Testis (tissue), 3 donors: Measurements from ENCODE around the gene TM9SF2. TPM values are rescaled to one million over a fixed set of nuclear protein-coding genes. Genes with fewer than 3 reads are reported as not detected.

Source experiments
- DNase-seq: peaks from one replicate; pipeline ENCODE4 v3.0.0-alpha.2; 2019
- H3K27ac ChIP-seq, 2 donors: fragments of 200-600 bp; sonication (generic); one replicate each; pipeline ENCODE4 v1.5.1; 2019
- H3K27me3 ChIP-seq: fragments of 200-600 bp; sonication (generic); one replicate; pipeline ENCODE4 v1.5.1; 2019
- H3K36me3 ChIP-seq: fragments of 200-600 bp; sonication (generic); one replicate; pipeline ENCODE4 v1.5.1; 2017; ENCODE audit warnings: low read depth; ENCODE audit errors: missing control alignments
- H3K4me1 ChIP-seq: fragments of 200-600 bp; sonication (generic); one replicate; pipeline ENCODE4 v1.5.1; 2019
- H3K4me3 ChIP-seq, 2 donors: fragments of 200-600 bp; sonication (generic); one replicate each; pipeline ENCODE4 v1.5.1; 2017 to 2019
- H3K9me3 ChIP-seq: fragments of 200-600 bp; sonication (generic); one replicate; pipeline ENCODE4 v1.5.1; 2017
- CTCF ChIP-seq, 3 experiments: fragments of 450-650 bp in 2 of 3; fragments of 200-600 bp in 1 of 3; sonication (generic) in 1 of 3; IDR thresholded peaks; one replicate each; pipeline ENCODE4 v1.5.1; 2016 to 2019; ENCODE audit warnings: antibody characterized with exemption in 3 of 3, mild to moderate bottlenecking in 2 of 3, moderate library complexity in 1 of 3
- POLR2A ChIP-seq: fragments of 450-650 bp; IDR thresholded peaks from one replicate; pipeline ENCODE4 v1.6.1; 2017; ENCODE audit warnings: antibody characterized with exemption, mild to moderate bottlenecking, moderate library complexity
- WGBS, 2 donors: methylation state at CpG; one replicate each; pipeline ENCODE4 v1.1.5; 2018; 5-methylcytosine and 5-hydroxymethylcytosine counted together
- intact Hi-C: fragments of 100-400 bp; cut with DNase I; formaldehyde crosslinking; loops from one replicate; pipeline ENCODE4 v1.15.1; 2023; ENCODE audit warnings: low total_unique reads
- polyA plus RNA-seq: library from polyadenylated mRNA; stranded (reverse); fragments of 350-450 nt; fragmentation: Illumina TruSeq; extraction: RNeasy Lipid Tissue Mini Kit (QIAGEN cat#74804); gene quantifications from one replicate; pipeline ENCODE4 v1.2.3, GENCODE V29; 2014; ENCODE audit warnings: low read depth, low replicate concordance; ENCODE audit not compliant: insufficient read depth
- total RNA-seq, 2 donors: library from RNA; depleted of rRNA; stranded (reverse); fragments of >200 nt; gene quantifications; one replicate each; pipeline ENCODE4 v1.2.3, GENCODE V29; 2016

The TM9SF2 gene
- total and polyA plus RNA-seq, 3 donors from 2014 or later = 106 to 136 (median 119) TPM

DNA sequence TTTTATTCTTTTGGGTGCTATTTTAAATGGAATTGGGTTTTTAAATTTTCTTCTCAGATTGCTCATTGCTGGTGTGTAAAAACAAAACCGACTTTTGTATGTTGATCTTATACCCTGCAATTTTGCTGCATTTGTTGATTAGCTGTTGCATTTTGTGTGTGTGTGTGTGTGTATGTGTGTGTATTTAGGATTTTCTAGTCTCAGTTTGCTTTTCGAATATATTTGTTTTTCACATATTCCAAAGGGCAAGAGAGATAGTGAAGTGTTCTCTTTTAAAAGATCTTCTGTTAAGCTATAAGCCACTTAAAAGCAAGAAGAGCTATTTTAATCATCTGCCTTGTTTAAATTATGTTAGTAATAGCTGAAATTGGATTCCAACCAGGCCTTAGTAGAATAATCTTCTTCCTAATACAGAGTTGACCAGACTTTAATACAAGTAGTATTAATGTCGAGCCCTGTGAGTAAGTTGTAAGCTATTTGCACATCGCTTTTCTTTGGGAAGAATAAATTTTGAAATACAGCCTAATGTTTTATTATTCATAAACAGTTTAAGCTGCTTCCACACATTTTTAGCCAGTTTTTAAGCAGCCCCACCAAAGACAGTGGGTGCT, 57.4 kb downstream of the TM9SF2 start:
- H3K4me1 ChIP-seq = no peaks in the 10 kb centered on the region
- DNase-seq = no peak
- no peaks in the 10 kb centered on the region for H3K27me3 ChIP-seq
- no peaks in the 10 kb centered on the region for H3K9me3 ChIP-seq
- no peak overlapping the region for H3K27ac ChIP-seq
- no peak overlapping the region for H3K4me3 ChIP-seq
- H3K36me3 ChIP-seq = no peaks in the 10 kb centered on the region
- TF ChIP-seq CTCF (IDR thresholded peaks at IDR 0.05) (no peak), POLR2A (no peak)
- intact Hi-C loops = no loop called here
- WGBS, 2 donors = 90 to 92% methylated on average over 4 of the region's 4 CpGs

DNA sequence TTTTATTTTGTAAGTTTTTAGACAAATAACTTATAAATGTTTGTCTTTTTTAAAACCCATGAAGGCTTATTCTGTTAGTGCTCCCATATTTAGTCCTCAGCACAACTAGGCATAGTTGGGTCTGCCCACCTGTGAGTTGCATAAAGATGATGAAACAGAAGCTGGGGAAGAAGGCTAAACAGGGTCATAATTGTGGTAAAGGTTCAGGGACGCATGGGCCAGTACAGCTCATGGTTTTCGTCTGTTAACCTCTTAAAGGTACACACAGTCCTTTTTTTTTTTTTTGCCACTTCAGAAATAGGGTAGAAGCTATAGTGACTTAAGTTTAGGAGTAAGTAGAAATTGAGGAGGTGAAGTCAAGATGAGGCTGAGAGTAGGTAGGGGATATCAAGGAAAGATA, 58.3 kb downstream of the TM9SF2 start:
- no peaks in the 10 kb centered on the region for H3K4me1 ChIP-seq
- H3K27ac ChIP-seq = no peak overlapping the region
- no peak for DNase-seq
- no peak overlapping the region for H3K4me3 ChIP-seq
- WGBS, 2 donors = 76 to 84% methylated on average over 2 of the region's 2 CpGs
- no peak for TF ChIP-seq POLR2A
- TF ChIP-seq CTCF (IDR thresholded peaks at IDR 0.05) = no peak
- intact Hi-C loops = no loop called here
- no peaks in the 10 kb centered on the region for H3K9me3 ChIP-seq
- no peaks in the 10 kb centered on the region for H3K27me3 ChIP-seq
- H3K36me3 ChIP-seq = no peaks in the 10 kb centered on the region

GRCh38 chr13:99563404-99563803, 62.1 kb downstream of the TM9SF2 start:
- intact Hi-C loops = no loop called here
- TF ChIP-seq CTCF (IDR thresholded peaks at IDR 0.05) (no peak), POLR2A (no peak)
- no peak for DNase-seq
- no peaks in the 10 kb centered on the region for H3K36me3 ChIP-seq
- no peaks in the 10 kb centered on the region for H3K9me3 ChIP-seq
- no peak overlapping the region for H3K27ac ChIP-seq
- H3K27me3 ChIP-seq = no peaks in the 10 kb centered on the region
- no peaks in the 10 kb centered on the region for H3K4me1 ChIP-seq
- no peak overlapping the region for H3K4me3 ChIP-seq

GRCh38 chr13:99564386-99564785, 63.1 kb downstream of the TM9SF2 start:
- Histone ChIP-seq H3K27ac (no peak overlapping the region), H3K36me3 (no peaks in the 10 kb centered on the region), H3K4me3 (no peak overlapping the region), H3K9me3 (no peaks in the 10 kb centered on the region), H3K4me1 (no peaks in the 10 kb centered on the region), H3K27me3 (no peaks in the 10 kb centered on the region)
- no peak for TF ChIP-seq CTCF (IDR thresholded peaks at IDR 0.05)
- no peak for TF ChIP-seq POLR2A
- WGBS, 2 donors = 85 to 97% methylated on average over 2 of the region's 2 CpGs
- no peak for DNase-seq
- intact Hi-C loops = no loop called here

- 45 to 60% methylated on average over 22 to 30 of the region's 30 CpGs for WGBS, 2 donors
- intact Hi-C loops = no loop called here
Measured at GRCh38 chr13:99565478-99566124, 64.3 kb downstream of the TM9SF2 start.

More at GRCh38 chr13:99565478-99566124, 64.3 kb downstream of the TM9SF2 start:
- Histone ChIP-seq H3K4me3 (peak overlapping the region; percentile 10 to 26), H3K4me1 (no peaks in the 10 kb centered on the region), H3K9me3 (no peaks in the 10 kb centered on the region), H3K27ac (no peak overlapping the region), H3K27me3 (no peaks in the 10 kb centered on the region), H3K36me3 (no peaks in the 10 kb centered on the region)
- DNase-seq = no peak
- TF ChIP-seq POLR2A (no peak), CTCF (IDR thresholded peaks at IDR 0.05) (no peak)
